Uterus (tissue), 4 donors: ENCODE results near the gene IQGAP2. TPM values are rescaled to one million over a fixed set of nuclear protein-coding genes. Genes with fewer than 3 reads are reported as not detected.
"Not testable (repeated sequence)": the region's sequence is repeated elsewhere in the genome, so short reads cannot be mapped to it uniquely, and the experiment has no call there.

ENCODE experiments used
- DNase-seq, 2 donors: peaks; one replicate each; pipeline ENCODE4 v3.0.0-alpha.2; 2019 to 2020
- H3K27ac ChIP-seq, 2 donors: fragments of 200-600 bp; sonication (generic); 1 replicate in 1 of 2; 2 replicates in 1 of 2; pipeline ENCODE4 v1.5.1; 2016 to 2018
- H3K27me3 ChIP-seq, 2 donors: fragments of 200-600 bp; sonication (generic); one replicate each; pipeline ENCODE4 v1.5.1; 2018 to 2019; ENCODE audit warnings: control low read depth in 1 of 2
- H3K36me3 ChIP-seq, 2 donors: fragments of 200-600 bp; sonication (generic); one replicate each; pipeline ENCODE4 v1.5.1; 2019; ENCODE audit warnings: control low read depth in 1 of 2
- H3K4me1 ChIP-seq, 2 donors: fragments of 200-600 bp; sonication (generic); one replicate each; pipeline ENCODE4 v1.5.1; 2018 to 2019; ENCODE audit warnings: control low read depth in 1 of 2
- H3K4me3 ChIP-seq, 2 donors: fragments of 200-600 bp; sonication (generic); 1 replicate in 1 of 2; 2 replicates in 1 of 2; pipeline ENCODE4 v1.5.1; 2018 to 2019; ENCODE audit warnings: mild to moderate bottlenecking in 1 of 2
- H3K9me3 ChIP-seq, 2 donors: fragments of 200-600 bp; sonication (generic); one replicate each; pipeline ENCODE4 v1.5.1; 2019; ENCODE audit warnings: control low read depth in 1 of 2
- POLR2A ChIP-seq, 2 donors: fragments of 450-650 bp; IDR thresholded peaks; one replicate each; pipeline ENCODE4 v1.6.1; 2016; ENCODE audit warnings: antibody characterized with exemption in 2 of 2, mild to moderate bottlenecking in 1 of 2, moderate library complexity in 1 of 2
- intact Hi-C: fragments of 100-400 bp; cut with DNase I; formaldehyde crosslinking; loops from one replicate; pipeline ENCODE4 v1.15.1; 2023; ENCODE audit warnings: low total_unique reads
- total RNA-seq, 4 donors: library from RNA; depleted of rRNA in 3 of 4; stranded (reverse); fragments of >200 nt in 3 of 4; gene quantifications; one replicate each; pipeline versions ENCODE4 v1.1.0 to v1.2.4, GENCODE V29; 2014 to 2023
- TF ChIP-seq, protein P1 (sequence below), 4 experiments: fragments of 200-600 bp in 2 of 4; fragments of 450-650 bp in 2 of 4; sonication (generic) in 2 of 4; IDR thresholded peaks; one replicate each; pipeline ENCODE4 v1.5.1; 2016 to 2019; ENCODE audit warnings: antibody characterized with exemption in 4 of 4, mild to moderate bottlenecking in 2 of 4, moderate library complexity in 1 of 4
- donor health status: DM: yes; HTN: yes; CAD: no.

The IQGAP2 gene
- total RNA-seq, 4 donors from 2014 or later = 7.1 to 49.2 (median 9.4) TPM

DNA sequence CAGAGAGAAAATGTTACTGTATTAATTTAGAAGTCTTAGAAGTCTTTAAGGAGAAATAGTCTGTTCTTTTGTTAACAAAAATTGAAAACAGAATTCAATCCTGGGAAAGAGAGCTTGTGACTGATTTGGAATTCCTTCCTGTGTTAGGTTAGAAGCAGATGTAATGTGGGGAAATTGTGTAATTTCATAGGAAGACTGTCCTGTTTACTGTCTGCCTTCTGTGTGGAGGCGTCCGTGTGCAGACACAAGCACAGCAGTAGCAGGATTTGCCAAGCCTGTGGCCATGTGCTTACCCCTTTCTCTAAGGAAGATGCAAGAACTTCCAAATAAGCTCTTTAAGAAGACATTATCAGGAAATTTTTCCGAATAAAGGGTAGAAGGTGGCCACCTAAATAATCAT, 276.1 kb downstream of the IQGAP2 start:
- no peaks in the 10 kb centered on the region for H3K9me3 ChIP-seq
- no peak overlapping the region for H3K4me3 ChIP-seq
- H3K27ac ChIP-seq = peak overlapping the region in 1 of 2 donors; percentile 63
- no peak for TF ChIP-seq POLR2A (IDR thresholded peaks at IDR 0.05)
- TF ChIP-seq, protein P1, sequence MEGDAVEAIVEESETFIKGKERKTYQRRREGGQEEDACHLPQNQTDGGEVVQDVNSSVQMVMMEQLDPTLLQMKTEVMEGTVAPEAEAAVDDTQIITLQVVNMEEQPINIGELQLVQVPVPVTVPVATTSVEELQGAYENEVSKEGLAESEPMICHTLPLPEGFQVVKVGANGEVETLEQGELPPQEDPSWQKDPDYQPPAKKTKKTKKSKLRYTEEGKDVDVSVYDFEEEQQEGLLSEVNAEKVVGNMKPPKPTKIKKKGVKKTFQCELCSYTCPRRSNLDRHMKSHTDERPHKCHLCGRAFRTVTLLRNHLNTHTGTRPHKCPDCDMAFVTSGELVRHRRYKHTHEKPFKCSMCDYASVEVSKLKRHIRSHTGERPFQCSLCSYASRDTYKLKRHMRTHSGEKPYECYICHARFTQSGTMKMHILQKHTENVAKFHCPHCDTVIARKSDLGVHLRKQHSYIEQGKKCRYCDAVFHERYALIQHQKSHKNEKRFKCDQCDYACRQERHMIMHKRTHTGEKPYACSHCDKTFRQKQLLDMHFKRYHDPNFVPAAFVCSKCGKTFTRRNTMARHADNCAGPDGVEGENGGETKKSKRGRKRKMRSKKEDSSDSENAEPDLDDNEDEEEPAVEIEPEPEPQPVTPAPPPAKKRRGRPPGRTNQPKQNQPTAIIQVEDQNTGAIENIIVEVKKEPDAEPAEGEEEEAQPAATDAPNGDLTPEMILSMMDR (IDR thresholded peaks at IDR 0.05) = no peak
- H3K4me1 ChIP-seq = no peaks in the 10 kb centered on the region
- H3K36me3 ChIP-seq = no peaks in the 10 kb centered on the region
- intact Hi-C loops = no loop called here
- peak; percentile 25 to 34 for DNase-seq
- no peaks in the 10 kb centered on the region for H3K27me3 ChIP-seq

DNA sequence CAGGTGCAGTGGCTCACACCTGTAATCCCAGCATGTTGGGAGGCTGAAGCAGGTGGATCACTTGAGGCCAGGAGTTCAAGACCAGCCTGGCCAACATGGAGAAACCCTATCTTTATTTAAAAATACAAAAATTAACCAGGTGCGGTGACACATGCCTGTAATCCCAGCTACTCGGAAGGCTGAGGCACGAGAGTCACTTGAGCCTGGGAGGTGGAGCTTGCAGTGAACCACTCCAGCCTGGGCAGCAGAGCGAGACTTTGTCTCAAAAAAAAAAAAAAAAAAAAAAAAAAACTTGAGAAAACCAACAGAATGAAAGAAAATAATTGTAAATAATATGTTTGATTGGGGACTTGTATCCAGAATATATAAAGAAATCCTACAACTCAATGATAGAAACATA, 277.7 kb downstream of the IQGAP2 start:
- DNase-seq, H3K4me3 ChIP-seq, H3K4me1 ChIP-seq, H3K27me3 ChIP-seq, H3K9me3 ChIP-seq, H3K27ac ChIP-seq, H3K36me3 ChIP-seq, intact Hi-C loops: not testable (repeated sequence)

DNA sequence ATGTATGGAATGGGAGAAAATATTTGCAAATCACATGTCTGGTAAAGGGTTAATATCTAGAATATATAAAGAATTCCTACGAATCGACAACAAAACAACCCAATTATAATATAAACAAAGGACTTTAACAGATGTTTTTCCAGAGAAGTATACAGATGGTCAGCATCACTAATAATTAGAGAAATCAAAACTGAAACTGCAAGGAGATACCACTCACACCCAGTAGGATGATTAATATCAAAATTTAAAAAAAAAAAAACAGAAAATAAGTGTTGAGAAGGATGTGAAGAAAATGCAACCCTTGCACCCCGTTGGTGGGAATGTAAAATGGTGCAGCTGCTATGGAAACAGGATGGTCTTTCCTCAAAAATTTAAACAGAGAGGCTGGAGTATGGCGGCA, 278.2 kb downstream of the IQGAP2 start:
- TF ChIP-seq, protein P1 (IDR thresholded peaks at IDR 0.05) = no peak
- no peak for TF ChIP-seq POLR2A (IDR thresholded peaks at IDR 0.05)
- H3K27me3 ChIP-seq = no peaks in the 10 kb centered on the region
- no peak for DNase-seq
- no peak overlapping the region for H3K4me3 ChIP-seq
- no peaks in the 10 kb centered on the region for H3K4me1 ChIP-seq
- intact Hi-C loops = no loop called here
- no peaks in the 10 kb centered on the region for H3K36me3 ChIP-seq
- peak overlapping the region in 1 of 2 donors; percentile 14 for H3K27ac ChIP-seq
- no peaks in the 10 kb centered on the region for H3K9me3 ChIP-seq

DNA sequence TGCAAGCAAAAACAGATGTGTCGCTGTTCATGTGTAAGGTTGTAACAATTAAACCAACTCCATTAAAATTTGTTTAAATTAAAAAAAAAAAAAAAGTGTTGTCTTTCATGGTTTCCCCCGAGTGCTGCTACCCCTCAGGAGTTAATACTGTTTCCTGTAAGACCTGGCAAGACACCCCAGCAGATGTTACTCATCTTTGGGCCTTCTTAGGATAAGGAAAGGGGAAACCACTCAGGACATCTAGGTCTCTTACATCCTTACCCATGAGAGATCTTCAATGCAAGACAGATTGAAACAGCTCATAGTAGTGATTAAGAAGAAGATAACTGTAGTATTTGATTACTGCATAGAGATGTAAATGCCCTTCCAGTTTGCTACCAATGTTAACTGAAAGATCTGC, 279.3 kb downstream of the IQGAP2 start:
- Histone ChIP-seq H3K36me3 (no peaks in the 10 kb centered on the region), H3K9me3 (no peaks in the 10 kb centered on the region), H3K27ac (no peak overlapping the region), H3K27me3 (no peaks in the 10 kb centered on the region), H3K4me1 (no peaks in the 10 kb centered on the region), H3K4me3 (no peak overlapping the region)
- intact Hi-C loops = no loop called here
- no peak for DNase-seq
- TF ChIP-seq POLR2A (IDR thresholded peaks at IDR 0.05) = no peak
- TF ChIP-seq, protein P1 (IDR thresholded peaks at IDR 0.05) = no peak

DNA sequence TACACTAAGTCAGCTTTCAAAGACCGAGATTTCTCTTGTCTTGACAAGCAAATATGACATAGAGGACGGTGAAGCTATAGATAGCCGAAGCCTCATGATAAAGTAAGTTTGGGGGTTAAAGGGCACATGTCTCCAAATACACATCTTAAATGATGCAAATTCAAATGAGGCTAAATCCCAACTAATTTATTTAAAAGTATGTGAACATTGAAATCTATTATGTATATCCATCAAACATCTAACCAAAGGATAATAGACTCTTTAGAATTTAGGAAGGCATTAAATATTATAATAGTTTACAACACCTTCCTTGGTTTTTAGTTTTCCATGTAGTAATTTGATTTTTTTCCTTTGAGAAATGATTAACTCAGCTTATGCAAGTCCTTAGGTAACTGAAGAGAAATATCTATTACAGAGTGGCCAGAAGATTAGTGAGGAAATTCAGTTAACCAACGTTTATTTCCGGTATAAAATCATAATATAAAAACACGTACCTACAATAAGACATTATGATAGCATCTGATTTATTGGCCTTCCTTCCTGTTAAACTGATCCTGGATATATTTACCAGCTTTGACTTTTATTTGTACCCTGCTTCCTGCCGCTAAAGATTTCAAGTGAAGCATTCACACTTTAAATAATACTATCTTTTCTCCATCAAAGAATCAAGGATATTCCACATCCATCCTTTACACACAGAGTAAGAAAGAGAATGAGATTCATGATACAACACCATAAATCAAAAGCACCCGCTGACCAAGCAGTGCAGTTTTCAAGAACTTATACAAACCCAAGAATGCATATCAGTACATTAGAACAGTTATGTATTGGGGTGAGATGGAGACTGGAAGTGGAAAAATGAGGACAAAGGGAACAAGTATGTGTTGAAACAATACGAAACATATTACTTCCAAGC, 281.0 kb downstream of the IQGAP2 start:
- Histone ChIP-seq H3K9me3 (no peaks in the 10 kb centered on the region), H3K27me3 (no peaks in the 10 kb centered on the region), H3K4me3 (no peak overlapping the region), H3K36me3 (no peaks in the 10 kb centered on the region), H3K27ac (no peak overlapping the region), H3K4me1 (no peaks in the 10 kb centered on the region)
- DNase-seq = no peak
- TF ChIP-seq, protein P1 (IDR thresholded peaks at IDR 0.05) = no peak
- TF ChIP-seq POLR2A (IDR thresholded peaks at IDR 0.05) = no peak
- intact Hi-C loops = no loop called here
